Endothelial cell of umbilical vein (primary cell): ENCODE results near the gene AP1G1. TPM values are rescaled to one million over a fixed set of nuclear protein-coding genes. Genes with fewer than 3 reads are reported as not detected.

Source experiments
- BruUV-seq: library from RNA; stranded (reverse); fragments of 400-500 nt; replicated peaks from 2 replicates; lab custom pipeline; 2021; lab: Mats Ljungman, UMichigan
- CTCF ChIA-PET: fragments of 300-600, 350-600 bp; sonication (Branson Sonifier 250); formaldehyde crosslinking; loops from one replicate; lab custom pipeline; 2021; ENCODE audit warnings: antibody characterized with exemption, inconsistent platforms; lab: Charles Lee
- POLR2A ChIA-PET: fragments of 300-600, 350-600 bp; sonication (Branson Sonifier 250); formaldehyde crosslinking; loops from one replicate; lab custom pipeline; 2021; ENCODE audit warnings: antibody characterized with exemption, inconsistent platforms; lab: Charles Lee
- DNase-seq: peaks from one replicate; pipeline ENCODE4 v3.0.0-alpha.2; 2011; ENCODE audit warnings: low read depth, low spot score
- FAIRE-seq: peaks from 2 replicates; lab custom pipeline; 2011; peaks lifted over from hg19 to GRCh38; lab: Jason Lieb, UNC
- H2AFZ ChIP-seq: 2 replicates; pipeline ENCODE4 v1.6.0; 2012; ENCODE audit warnings: low read depth, low read length, control low read depth, inconsistent platforms
- H3K27ac ChIP-seq: 2 replicates; pipeline ENCODE4 v1.5.1; 2011; ENCODE audit warnings: low read depth, mild to moderate bottlenecking, control low read depth, low read length, moderate library complexity; ENCODE audit not compliant: insufficient read depth
- H3K27me3 ChIP-seq, 2 experiments: 2 replicates each; pipeline versions ENCODE4 v1.6.0 to v1.6.1; 2011; ENCODE audit warnings: low read length in 2 of 2, mixed read lengths in 1 of 2; ENCODE audit not compliant: control insufficient read depth in 2 of 2, insufficient read depth in 2 of 2
- H3K36me3 ChIP-seq, 2 experiments: 2 replicates in 1 of 2; 3 replicates in 1 of 2; pipeline ENCODE4 v1.5.1; 2011; ENCODE audit warnings: low read length in 2 of 2, mild to moderate bottlenecking in 1 of 2, moderate library complexity in 1 of 2; ENCODE audit not compliant: control insufficient read depth in 2 of 2, insufficient read depth in 2 of 2; ENCODE audit errors: extremely low read depth in 1 of 2
- H3K4me1 ChIP-seq: 3 replicates; pipeline ENCODE4 v1.5.1; 2011; ENCODE audit warnings: mild to moderate bottlenecking, low read length; ENCODE audit not compliant: control insufficient read depth, insufficient read depth; ENCODE audit errors: extremely low read depth
- H3K4me2 ChIP-seq: 2 replicates; pipeline ENCODE4 v1.6.1; 2011; ENCODE audit warnings: low read length, control low read depth, mixed read lengths; ENCODE audit not compliant: insufficient read depth
- H3K4me3 ChIP-seq, 3 experiments: fragments of 200-600 bp in 1 of 3; sonication (generic), shearing (Covaris generic) in 1 of 3; replicated peaks in 1 of 3; 2 replicates each; pipeline ENCODE4 v1.5.1; 2011 to 2016; ENCODE audit warnings: control low read depth in 3 of 3, low read length in 3 of 3, mild to moderate bottlenecking in 2 of 3, inconsistent platforms in 1 of 3, low read depth in 1 of 3, moderate library complexity in 1 of 3; ENCODE audit not compliant: insufficient read depth in 1 of 3
- H3K79me2 ChIP-seq: 2 replicates; pipeline ENCODE4 v1.6.0; 2012; ENCODE audit warnings: low read length, inconsistent platforms; ENCODE audit not compliant: control insufficient read depth, insufficient read depth
- H3K9ac ChIP-seq: replicated peaks from 2 replicates; pipeline ENCODE3; 2011; ENCODE audit warnings: low read length, control low read depth; ENCODE audit not compliant: insufficient read depth; ENCODE audit errors: extremely low read depth
- H3K9me1 ChIP-seq: replicated peaks from 3 replicates; pipeline ENCODE4 v1.6.0; 2011; ENCODE audit warnings: mild to moderate bottlenecking, low read length; ENCODE audit not compliant: control insufficient read depth, insufficient read depth; ENCODE audit errors: extremely low read depth
- H3K9me3 ChIP-seq: replicated peaks from 2 replicates; pipeline ENCODE4 v1.5.1; 2012; ENCODE audit warnings: low read length, inconsistent platforms; ENCODE audit not compliant: control insufficient read depth, insufficient read depth
- H4K20me1 ChIP-seq: replicated peaks from 2 replicates; pipeline ENCODE3; 2011; ENCODE audit warnings: mild to moderate bottlenecking, low read length; ENCODE audit not compliant: control insufficient read depth, insufficient read depth; ENCODE audit errors: extremely low read depth
- CTCF ChIP-seq, 2 donors: IDR thresholded peaks; 1 replicate in 1 of 2; 2 replicates in 1 of 2; pipeline ENCODE4 v1.5.1; 2011; ENCODE audit warnings: low read length in 2 of 2, mild to moderate bottlenecking in 2 of 2, moderate library complexity in 2 of 2, control low read depth in 1 of 2, inconsistent platforms in 1 of 2, low read depth in 1 of 2; ENCODE audit not compliant: insufficient read depth in 1 of 2; ENCODE audit errors: extremely low read depth in 1 of 2
- EZH2 ChIP-seq: IDR thresholded peaks from 2 replicates; pipeline ENCODE4 v1.6.1; 2012; ENCODE audit warnings: borderline replicate concordance, low read depth, mild to moderate bottlenecking, moderate library complexity, low read length, inconsistent platforms; ENCODE audit not compliant: severe bottlenecking
- FOS ChIP-seq: IDR thresholded peaks from 2 replicates; pipeline ENCODE4 v1.6.1; 2011; ENCODE audit warnings: mild to moderate bottlenecking, low read length, moderate library complexity, borderline replicate concordance; ENCODE audit not compliant: insufficient read depth
- GATA2 ChIP-seq: IDR thresholded peaks from 2 replicates; pipeline ENCODE4 v1.7.0; 2011; ENCODE audit warnings: low read depth, mild to moderate bottlenecking, moderate library complexity, mixed read lengths, low read length; ENCODE audit not compliant: insufficient read length, insufficient read depth
- JUN ChIP-seq: IDR thresholded peaks from 2 replicates; pipeline ENCODE4 v1.6.1; 2011; ENCODE audit warnings: borderline replicate concordance, low read depth; ENCODE audit not compliant: insufficient read length, insufficient read depth
- MAX ChIP-seq: IDR thresholded peaks from 2 replicates; pipeline ENCODE4 v1.6.1; 2011; ENCODE audit not compliant: insufficient read depth, insufficient read length
- MYC ChIP-seq: IDR thresholded peaks from one replicate; pipeline ENCODE4 v1.6.1; 2011; ENCODE audit warnings: mild to moderate bottlenecking, low read depth, low read length
- POLR2A ChIP-seq: IDR thresholded peaks from 2 replicates; pipeline ENCODE4 v1.6.1; 2012; ENCODE audit warnings: low read depth, mild to moderate bottlenecking, control low read depth, low read length
- POLR2AphosphoS5 ChIP-seq: IDR thresholded peaks from 2 replicates; pipeline ENCODE4 v1.6.1; 2012; ENCODE audit warnings: low read depth, mild to moderate bottlenecking, control low read depth, low read length, moderate library complexity; ENCODE audit not compliant: insufficient read depth
- dilution Hi-C: fragments of 300-500 bp; cut with MboI; formaldehyde crosslinking; loops from one replicate; pipeline ENCODE4 v1.15.0; 2019; ENCODE audit warnings: low sequenced_read_pairs; ENCODE audit not compliant: extremely low pct_ligation_motif_present
- intact Hi-C: fragments of 100-400 bp; cut with micrococcal nuclease; formaldehyde crosslinking; loops from one replicate; pipeline ENCODE4 v1.10.0; 2022
- polyA plus RNA-seq, 4 experiments: library from polyadenylated mRNA; depleted of rRNA in 3 of 4; stranded (reverse) in 3 of 4; unstranded in 1 of 4; fragments of >200 nt; gene quantifications; 2 replicates each; pipeline versions ENCODE4 v1.2.1 to v1.2.3, GENCODE V29; 2011 to 2012; ENCODE audit warnings: missing spikeins in 1 of 4
- total RNA-seq: library from RNA; stranded (reverse); gene quantifications from 2 replicates; pipeline ENCODE4 v1.2.3, GENCODE V29; 2021

Gene AP1G1
- total and polyA plus RNA-seq, 2 donors (not counting 3 experiments of a cell fraction or from before 2014, with no cell fraction given): 57.4 to 85.3 TPM

- CTCF ChIA-PET: interaction anchor here (1.2 kb wide), 1 partner anchor 122 kb away, joined by 4 read pairs; no protein-coding TSS in a partner anchor
- no peak overlapping the region for H3K9ac ChIP-seq
Measured at GRCh38 chr16:71840052-71840451, 31.4 kb upstream of the AP1G1 start.

GRCh38 chr16:71837150-71837549 is 28.5 kb upstream of the AP1G1 start:
- dilution Hi-C loops (no loop called here), intact Hi-C loops (no loop called here)
- ChIA-PET POLR2A (no interaction called here), CTCF (no interaction called here)
- BruUV-seq: no TSS peak
- TF ChIP-seq FOS: no peak
- no peak for TF ChIP-seq POLR2AphosphoS5
- TF ChIP-seq CTCF (IDR thresholded peaks at IDR 0.05; ENCODE audit: extremely low read depth in 1 of 2, insufficient read depth in 1 of 2, low read depth in 1 of 2, low read length in 2 of 2): no peak
- TF ChIP-seq MAX: no peak
- no peak for TF ChIP-seq GATA2
- TF ChIP-seq MYC: no peak
- no peak for TF ChIP-seq EZH2
- no peak for TF ChIP-seq POLR2A
- TF ChIP-seq JUN: no peak
- no peak for DNase-seq
- Histone ChIP-seq H3K27me3 (no peaks in the 10 kb centered on the region), H4K20me1 (no peaks in the 10 kb centered on the region), H3K79me2 (no peaks in the 10 kb centered on the region), H3K9ac (no peak overlapping the region), H3K27ac (no peak overlapping the region), H3K4me1 (no peaks in the 10 kb centered on the region), H3K36me3 (no peaks in the 10 kb centered on the region), H3K9me1 (no peaks in the 10 kb centered on the region), H3K9me3 (no peaks in the 10 kb centered on the region), H3K4me3 (no peak overlapping the region), H2AFZ (no peak overlapping the region), H3K4me2 (no peak overlapping the region)
- no peak for FAIRE-seq

More at GRCh38 chr16:71840052-71840451, 31.4 kb upstream of the AP1G1 start:
- BruUV-seq: no TSS peak
- no peaks in the 10 kb centered on the region for H3K27me3 ChIP-seq
- intact Hi-C loops (no loop called here), dilution Hi-C loops (loop anchor here (10.0 kb wide), 1 partner anchor 55 kb away; no protein-coding TSS in a partner anchor)
- no peaks in the 10 kb centered on the region for H4K20me1 ChIP-seq
- no peaks in the 10 kb centered on the region for H3K36me3 ChIP-seq
- no peak for FAIRE-seq
- H3K79me2 ChIP-seq: no peaks in the 10 kb centered on the region
- no peak overlapping the region for H3K4me3 ChIP-seq
- H3K9me3 ChIP-seq: no peaks in the 10 kb centered on the region
- H2AFZ ChIP-seq: no peak overlapping the region
- H3K9me1 ChIP-seq: no peaks in the 10 kb centered on the region
- POLR2A ChIA-PET: no interaction called here
- no peak for DNase-seq
- H3K4me2 ChIP-seq: no peak overlapping the region
- no peak for TF ChIP-seq MAX
- no peak for TF ChIP-seq POLR2AphosphoS5
- no peaks in the 10 kb centered on the region for H3K4me1 ChIP-seq
- no peak overlapping the region for H3K27ac ChIP-seq
